Endometrial microvascular endothelial cells (primary cell): ENCODE data around the gene UVRAG. TPM values are rescaled to one million over a fixed set of nuclear protein-coding genes. Genes with fewer than 3 reads are reported as not detected.

Source experiments
- in situ Hi-C: cut with HindIII; loops from 2 replicates; pipeline ENCODE4 v1.10.0; 2017; ENCODE audit warnings: low sequenced_read_pairs, low pct_unique_long_range_greater_than_20kb; ENCODE audit errors: inconsistent ontology term
- total RNA-seq: library from RNA; depleted of rRNA; stranded (reverse); fragments of >200 nt; gene quantifications from one replicate; pipeline ENCODE4 v1.2.3, GENCODE V29; 2015; ENCODE audit errors: inconsistent ontology term

UVRAG gene
- total RNA-seq, 1 donor from 2014 or later: 34.4 TPM

DNA sequence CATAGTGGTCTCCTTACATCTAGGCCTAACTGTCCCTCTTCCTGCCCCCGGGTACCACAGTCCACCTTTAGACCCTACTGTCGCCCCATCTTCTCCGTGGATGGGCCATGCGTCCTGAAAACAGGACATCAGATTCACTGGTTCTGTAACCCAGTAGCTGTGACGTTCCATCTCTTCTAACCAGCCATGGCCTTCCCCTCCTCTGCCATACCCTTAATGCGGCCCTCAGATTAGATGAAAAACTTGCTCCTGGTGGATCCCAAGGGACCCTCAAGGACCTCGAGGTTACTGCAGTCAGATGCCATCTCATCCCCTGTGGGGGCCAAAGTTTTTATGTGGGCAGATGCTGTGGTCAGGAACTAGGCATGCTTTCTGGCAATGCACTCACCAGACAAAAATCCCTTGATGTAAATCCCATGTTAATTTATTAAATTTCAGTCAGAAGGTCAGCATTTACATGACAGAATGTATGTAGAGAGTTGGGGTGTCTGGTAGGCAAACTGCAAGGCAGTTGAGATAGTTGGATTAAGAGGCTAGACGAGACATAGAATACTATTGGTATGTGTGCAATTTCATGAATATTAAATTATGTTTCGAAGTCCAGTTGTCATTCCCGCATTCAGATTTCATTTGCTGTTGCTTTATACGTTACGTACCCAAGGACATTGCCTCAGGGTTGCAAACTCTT is 327.0 kb downstream of the UVRAG start:
- in situ Hi-C loops: no loop called here

DNA sequence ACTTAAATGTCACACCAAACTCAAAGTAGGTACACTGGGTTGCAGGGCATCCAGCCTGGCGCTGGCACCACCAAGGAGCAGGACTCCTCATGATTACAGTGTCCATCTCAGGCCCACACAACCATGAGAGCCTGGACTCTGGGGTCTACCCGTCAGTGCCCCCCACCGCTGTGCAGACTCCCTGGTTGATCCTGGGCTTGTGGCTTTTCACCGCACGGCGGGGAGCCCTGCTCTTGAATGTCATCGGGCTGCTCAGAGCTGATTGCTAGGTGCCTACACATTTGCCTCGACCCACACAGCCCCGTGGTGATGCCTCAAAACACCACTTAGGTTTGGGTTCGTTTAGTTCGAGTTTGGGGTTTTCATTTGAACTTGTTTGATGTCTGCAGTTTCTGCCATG is 328.3 kb downstream of the UVRAG start:
- in situ Hi-C loops: no loop called here

DNA sequence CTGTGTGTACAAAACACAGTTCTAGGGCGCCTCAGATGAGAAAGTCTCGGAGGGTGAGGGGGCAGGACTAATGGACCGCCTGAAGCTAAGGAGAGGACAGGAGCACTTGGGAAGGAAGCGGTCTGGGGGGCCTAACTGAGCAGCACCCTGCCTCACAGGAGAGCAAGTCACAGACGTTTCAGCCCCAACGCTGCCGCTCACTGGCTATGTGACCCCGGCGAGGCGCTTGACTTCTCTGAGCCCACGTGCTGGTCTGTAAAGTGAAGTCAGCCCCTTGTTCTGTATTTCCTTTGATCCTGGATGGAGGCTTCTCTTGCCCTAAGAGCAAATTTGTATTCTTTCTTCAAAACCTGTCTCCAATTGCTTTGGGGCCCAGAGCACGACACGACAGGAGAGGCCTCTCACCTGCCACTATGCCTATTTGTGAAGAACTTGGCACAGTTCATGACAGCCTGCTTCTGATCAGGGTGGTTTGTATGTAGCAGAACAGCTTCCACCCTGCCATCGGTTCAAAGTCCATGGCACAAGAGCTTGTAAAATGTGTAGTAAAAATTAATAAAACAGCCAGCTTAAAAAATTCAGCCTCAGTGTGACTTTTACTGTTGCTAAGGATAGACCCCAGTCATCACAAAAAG is 332.2 kb downstream of the UVRAG start:
- in situ Hi-C loops: no loop called here

DNA sequence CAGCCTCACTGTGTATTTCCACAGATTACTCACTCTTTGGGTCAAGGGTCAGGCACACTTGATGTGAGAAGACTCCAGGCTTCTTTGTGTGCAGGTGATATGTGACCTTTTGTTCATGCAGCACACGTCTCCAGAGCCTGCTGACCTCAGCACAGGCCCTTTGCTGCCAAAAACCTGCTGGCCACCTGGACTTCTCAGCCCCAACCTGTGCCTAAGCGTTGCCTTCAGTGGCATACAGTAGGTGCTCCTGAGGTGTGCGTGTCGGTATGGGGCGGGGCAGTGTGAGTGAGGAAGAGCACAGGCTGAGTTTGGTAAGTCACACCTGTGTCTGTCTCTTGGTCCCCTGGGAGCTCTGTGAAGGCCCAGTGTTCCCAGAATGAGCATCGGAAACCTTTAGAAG is 333.2 kb downstream of the UVRAG start:
- in situ Hi-C loops: no loop called here

DNA sequence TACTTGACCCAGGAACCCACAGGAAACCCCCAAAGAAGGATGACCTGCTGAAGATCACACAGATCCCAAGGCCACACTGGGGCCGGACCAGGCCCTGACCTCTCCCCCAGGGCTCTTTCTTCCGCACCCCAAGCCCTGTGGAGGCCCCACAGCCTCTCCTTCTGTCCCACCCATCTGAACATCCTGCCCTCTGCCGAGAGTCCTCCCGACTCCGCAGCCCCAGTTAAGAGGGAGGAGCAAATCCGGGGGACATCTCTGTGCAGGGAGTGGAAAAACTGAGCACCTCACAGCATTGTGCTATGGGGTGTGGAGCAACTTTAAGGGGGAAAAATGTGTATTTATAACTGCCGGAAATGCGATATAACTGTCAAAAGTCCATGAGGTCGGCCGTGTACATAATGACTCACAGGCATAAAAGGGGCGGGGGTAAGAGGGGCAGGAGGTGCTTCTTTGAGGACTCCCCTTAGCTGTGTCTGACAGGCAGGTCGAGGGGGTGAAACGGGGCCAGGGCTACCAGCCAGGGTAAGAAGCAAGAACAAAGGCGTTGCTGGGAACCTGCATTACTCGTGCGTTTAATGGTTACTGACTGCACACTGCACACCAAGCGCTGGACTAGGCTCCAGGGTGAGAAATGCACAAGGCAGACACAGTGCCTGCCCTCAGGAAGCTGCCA is 334.1 kb downstream of the UVRAG start:
- in situ Hi-C loops: no loop called here

DNA sequence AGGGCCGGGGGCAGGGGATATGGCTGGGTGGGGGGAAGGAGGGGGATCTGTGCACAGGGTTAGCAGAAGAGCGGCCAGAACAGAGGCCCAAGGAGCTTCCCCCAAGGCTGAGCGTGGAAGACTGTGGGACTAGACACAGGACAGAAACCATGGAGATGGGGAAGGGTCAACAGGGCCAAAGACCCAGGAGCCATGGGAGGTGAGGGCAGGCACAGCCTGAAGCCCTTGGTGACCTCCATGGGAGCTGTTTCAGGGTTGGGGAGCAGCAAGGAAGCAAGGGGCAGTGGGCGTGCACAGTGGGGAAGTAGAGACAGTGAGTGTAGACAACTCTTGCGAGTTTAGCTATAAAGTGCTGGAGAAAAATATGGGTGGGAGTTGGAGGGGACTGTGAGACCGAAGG is 334.7 kb downstream of the UVRAG start:
- in situ Hi-C loops: no loop called here

DNA sequence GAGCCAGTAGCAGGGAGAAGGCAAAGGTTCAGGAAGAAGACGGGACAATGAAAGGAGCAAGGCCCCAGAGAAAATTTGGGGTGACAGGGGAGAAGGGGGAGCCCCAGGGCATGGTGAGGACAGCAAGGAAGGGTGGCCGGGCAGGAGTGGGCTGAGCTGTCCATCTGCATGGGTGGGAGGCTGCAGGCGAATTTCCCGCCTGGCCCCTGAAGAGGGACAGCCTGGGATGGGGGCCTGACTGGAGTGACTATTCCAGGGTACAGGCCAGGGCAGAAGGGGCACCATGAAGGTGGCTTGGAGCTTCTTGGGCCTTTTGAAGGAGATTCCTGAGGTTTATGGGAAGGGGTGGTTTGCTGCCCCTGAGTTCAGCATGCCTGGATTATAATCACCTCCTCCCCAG is 335.1 kb downstream of the UVRAG start:
- in situ Hi-C loops: no loop called here

DNA sequence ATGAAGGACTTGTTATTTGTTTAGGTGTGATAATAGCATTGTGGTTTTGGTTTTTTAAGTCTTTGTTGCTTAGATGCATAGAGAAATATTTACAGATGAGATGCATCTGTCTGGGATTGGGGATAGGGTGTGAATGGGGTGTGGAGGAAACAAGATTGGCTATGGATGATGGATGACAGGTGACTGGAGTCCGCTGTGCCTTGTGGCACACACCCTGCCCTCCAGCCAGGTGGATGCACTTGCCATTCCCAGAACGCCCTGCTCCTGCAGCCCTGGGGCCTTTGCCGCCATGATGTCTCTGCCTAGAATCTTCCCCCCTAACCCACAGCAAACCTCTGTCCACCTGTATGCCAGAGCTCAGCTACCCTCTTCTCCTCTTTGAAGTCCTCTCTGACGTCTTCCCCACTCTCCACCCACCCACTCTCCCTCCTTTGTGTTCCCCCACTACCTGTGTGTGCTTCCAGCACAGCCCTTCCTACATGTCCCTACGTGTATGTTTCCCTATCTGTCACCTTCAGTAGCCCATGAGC is 336.6 kb downstream of the UVRAG start:
- in situ Hi-C loops: no loop called here

DNA sequence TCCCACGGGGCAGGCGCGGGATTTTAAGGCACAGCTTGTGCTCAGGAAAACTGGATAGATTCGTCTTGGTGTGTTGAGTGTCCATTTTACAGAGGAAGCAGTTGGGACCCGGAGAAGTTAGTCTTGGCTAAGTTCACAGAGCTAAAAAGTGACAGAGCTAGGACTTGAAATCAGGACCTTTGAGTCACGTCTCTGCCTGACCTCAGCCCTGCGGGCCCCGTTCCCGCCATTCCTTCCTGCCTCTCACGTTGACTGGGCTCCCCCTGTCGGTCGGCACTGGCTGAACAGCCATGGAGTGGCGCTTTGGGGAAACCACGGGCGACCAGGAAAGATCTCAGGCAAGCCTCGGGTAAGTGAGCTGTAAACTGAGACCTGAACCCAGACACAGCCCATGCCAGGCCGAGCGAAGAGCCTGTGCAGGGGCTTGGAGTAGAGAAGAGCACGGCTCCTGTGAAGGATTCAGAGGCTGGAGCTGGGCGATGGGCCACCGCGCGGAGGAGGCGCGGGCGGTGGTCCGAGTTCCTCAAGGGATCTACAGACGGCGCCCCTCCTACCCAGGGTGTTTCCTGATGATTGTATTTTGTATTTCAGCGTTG is 337.2 kb downstream of the UVRAG start:
- in situ Hi-C loops: no loop called here

DNA sequence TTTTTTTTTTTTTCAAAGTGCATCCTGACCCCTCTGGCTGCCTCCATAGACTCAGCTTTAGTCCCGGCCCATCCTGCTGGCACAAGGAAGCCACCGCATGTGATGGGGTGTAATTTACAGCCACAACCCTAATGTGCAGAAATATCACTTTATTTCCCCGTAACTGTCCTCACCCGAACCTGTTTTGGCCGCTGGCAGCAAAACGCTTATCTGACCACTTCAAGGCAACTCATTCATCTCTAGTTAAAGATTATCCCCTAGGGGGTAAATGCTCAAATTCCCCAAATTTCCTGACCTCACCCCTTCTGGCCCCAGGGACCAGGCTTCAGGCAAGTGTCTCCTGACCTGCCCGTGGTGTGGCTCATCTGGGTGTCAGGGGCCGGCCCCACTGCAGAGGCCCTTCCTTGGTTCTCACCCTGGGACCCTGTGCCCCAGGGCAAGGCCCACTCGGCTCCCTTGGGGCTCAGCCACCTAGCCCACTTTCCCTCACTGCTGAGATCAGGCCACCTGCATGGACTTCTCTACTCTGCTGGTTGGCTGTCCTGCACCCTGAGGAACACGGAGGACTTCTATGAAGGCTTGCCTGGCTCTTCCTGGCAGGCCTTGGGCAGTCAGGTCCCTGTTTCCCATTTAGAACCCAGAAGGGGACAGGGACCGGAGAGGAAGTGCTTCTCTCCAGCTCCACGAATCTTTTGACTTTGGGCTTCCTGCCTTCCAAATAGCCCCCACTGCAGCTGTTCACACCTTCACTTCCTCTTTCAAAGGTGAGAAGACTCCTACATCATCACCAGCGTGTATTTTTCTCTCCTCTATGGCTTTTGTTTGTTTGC is 337.9 kb downstream of the UVRAG start:
- in situ Hi-C loops: no loop called here

DNA sequence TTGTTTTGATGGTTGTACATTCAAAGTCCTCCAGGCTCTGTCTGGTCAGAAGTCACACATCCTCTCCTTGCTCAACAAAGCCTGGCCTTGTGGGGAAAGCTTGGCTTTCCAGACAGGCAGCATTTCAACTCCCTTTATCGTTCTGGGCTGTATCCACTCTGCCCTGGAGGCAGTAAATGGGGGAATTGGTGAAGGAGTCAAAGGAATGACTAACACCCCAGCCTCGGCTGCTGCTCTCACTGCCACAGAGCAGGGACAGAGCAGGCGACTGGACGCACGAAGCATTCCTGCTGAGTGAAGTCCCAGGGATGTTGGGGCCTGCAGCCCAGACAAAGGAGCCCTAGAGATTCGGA is 338.5 kb downstream of the UVRAG start:
- in situ Hi-C loops: no loop called here

DNA sequence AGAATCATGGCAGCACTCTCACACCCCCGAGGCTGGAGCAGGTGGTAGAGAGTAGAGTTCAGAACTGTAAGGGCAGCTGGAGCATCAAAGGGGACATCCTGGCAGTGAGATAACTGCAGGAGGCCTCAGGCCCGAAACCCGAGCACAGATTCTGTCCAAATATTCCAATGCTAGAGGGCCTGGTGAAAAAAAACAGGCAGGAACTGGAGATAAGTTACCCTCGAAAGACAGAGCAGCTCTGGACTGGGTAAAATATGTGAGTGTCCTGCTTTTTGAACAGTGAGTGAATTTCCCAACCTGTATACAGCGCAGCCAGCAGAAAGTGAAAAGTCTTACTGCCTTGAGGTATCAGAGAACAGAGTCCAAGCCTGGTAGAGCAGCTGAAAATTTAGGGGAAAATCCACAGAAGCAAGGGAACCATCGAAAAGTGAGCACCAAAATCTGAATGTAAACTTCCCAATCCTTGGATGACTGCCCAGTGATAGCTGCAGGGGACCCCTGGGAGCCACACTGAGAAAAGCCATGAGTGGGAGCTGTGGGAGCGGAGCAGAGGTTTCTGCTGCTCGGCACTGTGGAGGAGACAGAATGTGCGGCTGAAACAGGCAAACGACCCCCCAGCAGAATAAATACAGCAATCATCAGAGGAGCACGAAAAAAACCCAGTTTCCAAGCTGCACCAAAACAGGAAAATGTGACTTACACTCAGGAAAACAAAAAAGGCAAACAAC is 340.7 kb downstream of the UVRAG start:
- in situ Hi-C loops: no loop called here

DNA sequence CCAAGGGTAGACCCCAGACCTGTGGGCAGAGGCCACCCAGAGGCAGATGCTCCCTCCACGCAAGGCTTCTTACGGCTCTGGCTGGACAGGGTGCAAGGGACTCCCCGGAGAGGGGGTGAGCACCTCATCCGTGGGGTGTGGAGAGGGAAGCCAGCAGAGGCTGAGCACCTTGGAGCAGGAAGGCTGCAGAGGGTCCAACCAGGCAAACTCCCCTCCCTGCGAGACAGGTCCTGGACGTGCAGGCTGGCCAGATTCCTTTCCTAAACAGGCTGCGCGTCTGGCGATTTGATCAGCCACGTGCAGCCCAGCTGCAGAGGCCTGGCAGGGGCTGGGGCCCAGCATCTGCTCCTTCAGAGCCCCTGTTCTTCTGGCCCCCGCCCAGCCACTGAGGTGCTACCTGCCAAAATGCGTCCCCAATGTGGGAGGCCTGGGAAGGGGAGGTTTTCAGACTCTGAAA is 342.0 kb downstream of the UVRAG start:
- in situ Hi-C loops: no loop called here

DNA sequence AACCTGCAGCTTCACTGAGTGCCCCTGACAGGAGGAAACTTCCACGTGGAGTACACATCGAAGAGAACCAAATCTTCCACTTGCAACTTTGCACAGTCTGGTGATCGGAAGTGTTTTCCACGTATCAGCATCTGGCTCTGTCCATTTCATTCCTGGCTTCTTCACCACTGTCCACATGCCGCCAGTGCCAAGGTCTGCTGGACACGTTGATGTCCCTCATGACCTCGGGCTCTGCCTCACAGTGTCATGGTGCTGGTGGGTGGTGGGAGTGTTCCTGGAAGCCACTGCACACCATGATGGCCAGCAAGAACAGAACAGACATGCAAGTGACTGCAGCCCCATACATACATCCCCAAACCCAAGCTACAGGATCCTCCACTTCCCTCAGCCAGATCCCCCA is 342.9 kb downstream of the UVRAG start:
- in situ Hi-C loops: no loop called here

DNA sequence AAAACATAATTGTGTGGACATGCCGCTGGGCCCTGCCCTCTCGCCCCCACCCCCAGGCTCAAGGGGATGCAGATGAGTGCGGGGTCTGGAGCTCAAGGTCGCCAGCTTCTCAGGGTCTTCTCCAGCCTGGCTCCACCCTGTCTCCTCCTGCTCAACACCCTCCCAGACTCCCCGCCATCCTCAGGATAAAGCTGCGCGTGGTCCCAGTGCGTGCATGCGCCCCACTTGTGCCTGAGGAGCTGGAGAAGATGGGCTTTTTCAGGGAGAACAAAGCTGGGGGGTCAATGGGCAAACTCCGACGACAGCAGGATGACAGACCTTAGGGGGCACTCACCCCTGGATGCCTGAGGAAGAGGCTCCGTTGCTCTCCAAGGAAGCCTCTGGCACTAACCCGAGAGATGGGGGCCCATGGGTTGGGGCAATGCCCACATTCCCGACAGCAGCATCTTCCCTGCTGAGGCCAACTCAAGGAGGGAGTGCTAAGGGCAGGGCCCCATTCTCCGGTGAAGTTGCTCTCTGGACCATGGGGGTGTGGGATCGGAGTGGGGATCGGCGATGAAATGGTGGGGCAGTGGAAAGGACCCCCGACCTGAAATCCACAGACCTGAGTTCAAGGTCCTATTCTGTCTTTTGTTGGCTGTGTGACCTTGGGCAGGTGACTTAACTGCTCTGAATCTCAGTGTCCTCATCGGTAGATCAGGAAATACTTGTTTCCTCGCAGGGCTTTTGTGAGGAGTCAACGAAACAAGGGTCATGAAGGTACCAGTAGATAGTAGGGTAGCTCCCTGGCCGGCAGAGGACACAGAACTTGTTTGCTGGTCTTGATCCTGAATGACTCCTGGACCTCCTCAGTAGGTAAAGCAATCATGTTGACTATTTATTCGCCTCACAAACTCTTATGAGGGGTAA is 343.6 kb downstream of the UVRAG start:
- in situ Hi-C loops: no loop called here

DNA sequence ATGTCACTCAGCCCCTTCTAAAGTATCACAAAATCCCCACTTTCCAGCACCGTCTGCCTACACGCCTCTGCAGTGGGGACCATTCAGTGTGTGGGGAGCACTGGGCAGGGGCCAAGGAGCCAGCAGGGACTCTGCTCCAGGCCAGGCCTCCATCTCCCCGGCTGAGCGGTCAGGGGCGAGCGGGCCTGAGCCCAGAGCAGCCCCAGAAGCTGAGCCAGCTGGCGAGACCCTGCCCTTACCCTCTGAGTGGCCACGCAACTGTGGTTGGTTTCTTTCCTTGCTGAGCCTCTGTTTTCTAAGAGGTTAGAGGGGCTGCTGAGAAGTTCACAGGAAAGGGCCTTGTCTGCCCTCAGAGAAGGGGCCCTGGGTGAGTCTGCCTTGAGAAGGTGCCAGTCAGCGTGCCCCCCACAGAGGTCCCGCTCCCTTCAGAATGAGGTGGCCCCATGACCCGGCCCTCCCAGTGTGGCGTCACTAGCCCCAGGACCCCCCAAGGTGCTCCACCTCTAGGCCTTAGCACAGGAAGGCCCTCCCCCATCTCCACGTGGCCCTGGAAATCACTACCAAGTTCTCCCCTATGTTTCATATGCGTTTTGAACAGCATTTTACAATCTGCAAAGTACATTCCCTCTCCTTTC is 344.4 kb downstream of the UVRAG start:
- in situ Hi-C loops: no loop called here
